HL-60 (cell line): Measurements from ENCODE around the gene FBXO21.

ENCODE experiments used
- POLR2AphosphoS5 ChIP-seq: IDR thresholded peaks from 2 replicates; pipeline ENCODE4 v1.6.1; 2012; ENCODE audit warnings: low read depth
- TF ChIP-seq, protein P1 (sequence below): IDR thresholded peaks from one replicate; pipeline ENCODE4 v1.5.1; 2011; ENCODE audit warnings: low read length, control low read depth, inconsistent platforms; ENCODE audit not compliant: insufficient read depth

DNA sequence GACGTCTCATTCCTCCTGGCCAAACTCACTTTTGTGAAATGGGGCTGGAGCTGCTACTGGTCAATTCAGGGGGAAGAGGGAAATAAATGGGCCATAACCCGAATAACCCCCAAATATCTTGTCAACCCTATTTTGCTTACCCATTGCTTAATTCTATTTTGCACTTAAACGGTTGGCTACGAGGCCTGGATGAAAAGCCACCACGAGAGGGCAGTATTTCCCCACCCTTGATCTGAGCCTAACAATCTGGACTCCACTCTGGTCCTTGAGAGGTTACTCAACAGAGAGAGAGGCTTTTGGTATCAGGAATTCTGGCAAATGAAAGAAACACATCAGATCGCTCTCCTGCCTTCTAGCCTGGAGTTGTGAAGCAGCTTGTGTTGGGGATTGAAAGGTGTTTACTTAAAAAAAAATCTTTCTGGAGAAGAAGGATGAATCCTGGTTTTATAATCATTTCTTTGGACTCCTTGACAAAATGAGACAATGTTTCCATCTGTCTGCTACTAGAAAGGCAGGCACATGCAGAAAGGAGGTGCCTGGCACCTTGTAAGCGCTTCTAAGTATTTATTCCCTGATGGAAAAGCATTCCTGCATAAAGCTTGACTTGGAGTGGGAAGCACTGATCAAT, 22.4 kb upstream of the FBXO21 start:
- no peak for TF ChIP-seq POLR2AphosphoS5
- TF ChIP-seq, protein P1, sequence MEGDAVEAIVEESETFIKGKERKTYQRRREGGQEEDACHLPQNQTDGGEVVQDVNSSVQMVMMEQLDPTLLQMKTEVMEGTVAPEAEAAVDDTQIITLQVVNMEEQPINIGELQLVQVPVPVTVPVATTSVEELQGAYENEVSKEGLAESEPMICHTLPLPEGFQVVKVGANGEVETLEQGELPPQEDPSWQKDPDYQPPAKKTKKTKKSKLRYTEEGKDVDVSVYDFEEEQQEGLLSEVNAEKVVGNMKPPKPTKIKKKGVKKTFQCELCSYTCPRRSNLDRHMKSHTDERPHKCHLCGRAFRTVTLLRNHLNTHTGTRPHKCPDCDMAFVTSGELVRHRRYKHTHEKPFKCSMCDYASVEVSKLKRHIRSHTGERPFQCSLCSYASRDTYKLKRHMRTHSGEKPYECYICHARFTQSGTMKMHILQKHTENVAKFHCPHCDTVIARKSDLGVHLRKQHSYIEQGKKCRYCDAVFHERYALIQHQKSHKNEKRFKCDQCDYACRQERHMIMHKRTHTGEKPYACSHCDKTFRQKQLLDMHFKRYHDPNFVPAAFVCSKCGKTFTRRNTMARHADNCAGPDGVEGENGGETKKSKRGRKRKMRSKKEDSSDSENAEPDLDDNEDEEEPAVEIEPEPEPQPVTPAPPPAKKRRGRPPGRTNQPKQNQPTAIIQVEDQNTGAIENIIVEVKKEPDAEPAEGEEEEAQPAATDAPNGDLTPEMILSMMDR, result peak; percentile 91
